PC-3 (cell line): Measurements from ENCODE around the gene RASD2. TPM values are rescaled to one million over a fixed set of nuclear protein-coding genes. Genes with fewer than 3 reads are reported as not detected.

Experiments used
- ATAC-seq: fragments of 200-7000 bp; cut with Tn5 transposase; 2 replicates; pipeline ENCODE4 v1.9.1; 2020; ENCODE audit warnings: mild to moderate bottlenecking, moderate library complexity
- BruUV-seq: library from RNA; stranded (reverse); fragments of 400-500 nt; replicated peaks from 2 replicates; lab custom pipeline; 2021; lab: Mats Ljungman, UMichigan
- CTCF ChIA-PET: fragments of 300-600 bp; sonication (Branson Sonifier 250); formaldehyde crosslinking; loops from one replicate; lab custom pipeline; 2022; ENCODE audit warnings: antibody characterized with exemption; lab: Charles Lee
- POLR2A ChIA-PET: fragments of 300-600 bp; sonication (Branson Sonifier 250); formaldehyde crosslinking; loops from one replicate; lab custom pipeline; 2022; ENCODE audit warnings: antibody characterized with exemption; ENCODE audit not compliant: unreplicated experiment; lab: Charles Lee
- DNase-seq: peaks from one replicate; pipeline ENCODE4 v3.0.0-alpha.2; 2015
- H2AFZ ChIP-seq: fragments of 300-600 bp; sonication (generic); 2 replicates; pipeline ENCODE4 v1.6.0; 2016; ENCODE audit warnings: antibody characterized with exemption, low read length
- H3F3A ChIP-seq: fragments of 300-600 bp; sonication (generic); one replicate; pipeline ENCODE4 v1.6.0; 2017; ENCODE audit warnings: antibody characterized with exemption, low read length, control low read depth, mild to moderate bottlenecking; ENCODE audit not compliant: unreplicated experiment
- H3K27ac ChIP-seq: fragments of 300-600 bp; sonication (generic); 2 replicates; pipeline ENCODE4 v1.5.1; 2016; ENCODE audit warnings: mild to moderate bottlenecking, low read length
- H3K27me3 ChIP-seq: fragments of 300-600 bp; sonication (generic); 2 replicates; pipeline ENCODE4 v1.6.1; 2016; ENCODE audit warnings: low read length, mixed read lengths
- H3K36me3 ChIP-seq: fragments of 300-600 bp; sonication (generic); 2 replicates; pipeline ENCODE4 v1.6.1; 2016; ENCODE audit warnings: low read depth, mixed run types, low read length, mixed read lengths
- H3K4me1 ChIP-seq: fragments of 300-600 bp; sonication (generic); 2 replicates; pipeline ENCODE4 v1.5.1; 2016; ENCODE audit warnings: low read length; ENCODE audit not compliant: insufficient read depth
- H3K4me2 ChIP-seq: fragments of 300-600 bp; sonication (generic); 2 replicates; pipeline ENCODE4 v1.6.0; 2016; ENCODE audit warnings: low read length
- H3K4me3 ChIP-seq: fragments of 300-600 bp; sonication (generic); 2 replicates; pipeline ENCODE4 v1.5.1; 2016; ENCODE audit warnings: mild to moderate bottlenecking, low read length, mixed read lengths
- H3K79me2 ChIP-seq: fragments of 300-600 bp; sonication (generic); 2 replicates; pipeline ENCODE4 v1.6.1; 2017; ENCODE audit warnings: low read length, mixed read lengths
- H3K9ac ChIP-seq: fragments of 300-600 bp; sonication (generic); 2 replicates; pipeline ENCODE4 v1.6.0; 2016; ENCODE audit warnings: mild to moderate bottlenecking, low read length
- H3K9me2 ChIP-seq: fragments of 300-600 bp; sonication (generic); replicated peaks from 2 replicates; pipeline ENCODE4 v1.6.1; 2016; ENCODE audit warnings: mixed run types, low read length, mixed read lengths
- H3K9me3 ChIP-seq: fragments of 300-600 bp; sonication (generic); 2 replicates; pipeline ENCODE4 v1.6.1; 2016; ENCODE audit warnings: low read length, mixed read lengths
- H4K20me1 ChIP-seq: fragments of 300-600 bp; sonication (generic); 2 replicates; pipeline ENCODE4 v1.6.1; 2016; ENCODE audit warnings: low read length, mixed read lengths
- EZH2 ChIP-seq: fragments of 300-600 bp; sonication (generic); IDR thresholded peaks from one replicate; pipeline ENCODE4 v1.6.1; 2017; ENCODE audit warnings: antibody characterized with exemption, mild to moderate bottlenecking, low read length; ENCODE audit not compliant: unreplicated experiment
- EZH2phosphoT487 ChIP-seq: fragments of 300-600 bp; sonication (generic); IDR thresholded peaks from 2 replicates; pipeline ENCODE4 v1.6.1; 2018; ENCODE audit warnings: mild to moderate bottlenecking, antibody characterized with exemption, low read length, borderline replicate concordance
- intact Hi-C: fragments of 100-400 bp; cut with micrococcal nuclease; formaldehyde crosslinking; loops from 2 replicates; pipeline ENCODE4 v1.9.0; 2023
- total RNA-seq: library from RNA; depleted of rRNA; stranded (reverse); fragments of >200 nt; gene quantifications from 2 replicates; pipeline ENCODE4 v1.2.3, GENCODE V29; 2014
- TF ChIP-seq, protein P1 (sequence below): fragments of 300-600 bp; sonication (generic); conservative IDR thresholded peaks from 2 replicates; pipeline ENCODE4 v1.5.1; 2017; ENCODE audit warnings: antibody characterized with exemption, low read depth, mild to moderate bottlenecking, low read length

The RASD2 gene
- total RNA-seq, 1 experiment from 2014 or later = 0.07 TPM

DNA sequence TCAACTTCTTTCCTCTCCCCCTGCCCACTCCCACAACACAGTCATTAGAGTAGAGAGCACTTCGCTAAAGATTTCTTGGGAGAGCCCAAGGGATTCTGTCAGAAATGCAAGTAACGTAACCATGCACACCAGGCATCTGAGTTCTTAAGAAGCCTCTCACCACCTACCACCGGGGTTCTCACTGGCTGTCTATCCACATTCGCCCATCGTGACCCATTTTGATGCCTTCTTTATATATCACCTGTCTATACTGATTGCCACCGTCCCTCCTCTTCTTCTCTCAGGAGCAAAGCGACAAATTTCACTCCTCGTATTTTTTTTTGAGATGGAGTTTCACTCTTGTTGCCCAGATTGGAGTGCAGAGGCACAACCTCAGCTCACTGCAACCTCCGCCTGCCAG lies 23.9 kb upstream of the RASD2 start:
- Histone ChIP-seq H3K9ac (no peak overlapping the region), H3K27ac (no peak overlapping the region), H3K79me2 (no peaks in the 10 kb centered on the region), H3K4me1 (peaks cover 9% of the 10 kb centered on the region), H3K4me2 (no peak overlapping the region), H3K4me3 (no peak overlapping the region), H2AFZ (no peak overlapping the region), H4K20me1 (no peaks in the 10 kb centered on the region), H3K9me2 (no peaks in the 10 kb centered on the region), H3K27me3 (no peaks in the 10 kb centered on the region), H3K36me3 (no peaks in the 10 kb centered on the region), H3F3A (no peaks in the 10 kb centered on the region), H3K9me3 (no peaks in the 10 kb centered on the region)
- TF ChIP-seq, protein P1, sequence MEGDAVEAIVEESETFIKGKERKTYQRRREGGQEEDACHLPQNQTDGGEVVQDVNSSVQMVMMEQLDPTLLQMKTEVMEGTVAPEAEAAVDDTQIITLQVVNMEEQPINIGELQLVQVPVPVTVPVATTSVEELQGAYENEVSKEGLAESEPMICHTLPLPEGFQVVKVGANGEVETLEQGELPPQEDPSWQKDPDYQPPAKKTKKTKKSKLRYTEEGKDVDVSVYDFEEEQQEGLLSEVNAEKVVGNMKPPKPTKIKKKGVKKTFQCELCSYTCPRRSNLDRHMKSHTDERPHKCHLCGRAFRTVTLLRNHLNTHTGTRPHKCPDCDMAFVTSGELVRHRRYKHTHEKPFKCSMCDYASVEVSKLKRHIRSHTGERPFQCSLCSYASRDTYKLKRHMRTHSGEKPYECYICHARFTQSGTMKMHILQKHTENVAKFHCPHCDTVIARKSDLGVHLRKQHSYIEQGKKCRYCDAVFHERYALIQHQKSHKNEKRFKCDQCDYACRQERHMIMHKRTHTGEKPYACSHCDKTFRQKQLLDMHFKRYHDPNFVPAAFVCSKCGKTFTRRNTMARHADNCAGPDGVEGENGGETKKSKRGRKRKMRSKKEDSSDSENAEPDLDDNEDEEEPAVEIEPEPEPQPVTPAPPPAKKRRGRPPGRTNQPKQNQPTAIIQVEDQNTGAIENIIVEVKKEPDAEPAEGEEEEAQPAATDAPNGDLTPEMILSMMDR = no peak
- TF ChIP-seq EZH2 (no peak), EZH2phosphoT487 (no peak)
- no peak for DNase-seq
- POLR2A ChIA-PET = no interaction called here
- ATAC-seq = no peak
- CTCF ChIA-PET = no interaction called here
- intact Hi-C loops = no loop called here
- BruUV-seq = no TSS peak

DNA sequence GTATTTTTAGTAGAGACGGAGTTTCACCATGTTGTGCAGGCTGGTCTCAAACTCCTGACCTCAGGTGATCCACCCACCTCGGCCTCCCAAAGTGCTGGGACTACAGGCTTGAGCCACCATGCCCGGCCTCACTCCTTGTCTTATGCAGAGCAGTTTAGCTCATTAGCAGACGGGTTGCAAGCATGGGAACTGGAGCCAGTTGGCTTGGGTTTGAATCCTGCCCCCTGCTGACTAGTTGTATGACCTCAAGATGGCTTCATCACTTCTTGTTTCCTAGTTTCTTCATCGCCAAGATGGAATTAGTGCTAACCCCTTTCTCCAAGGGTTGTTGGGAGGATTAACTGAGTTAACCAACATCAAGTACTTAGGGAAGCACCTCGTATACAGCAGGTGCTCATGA lies 23.4 kb upstream of the RASD2 start:
- DNase-seq (no peak), ATAC-seq (no peak)
- BruUV-seq = no TSS peak
- Histone ChIP-seq H3K27me3 (no peaks in the 10 kb centered on the region), H3K9ac (no peak overlapping the region), H3F3A (no peaks in the 10 kb centered on the region), H4K20me1 (no peaks in the 10 kb centered on the region), H3K9me2 (no peaks in the 10 kb centered on the region), H2AFZ (no peak overlapping the region), H3K4me3 (no peak overlapping the region), H3K79me2 (no peaks in the 10 kb centered on the region), H3K27ac (no peak overlapping the region), H3K9me3 (no peaks in the 10 kb centered on the region), H3K36me3 (no peaks in the 10 kb centered on the region), H3K4me2 (no peak overlapping the region), H3K4me1 (peaks cover 9% of the 10 kb centered on the region)
- intact Hi-C loops = no loop called here
- CTCF ChIA-PET = no interaction called here
- POLR2A ChIA-PET = no interaction called here
- TF ChIP-seq EZH2phosphoT487 = no peak
- TF ChIP-seq EZH2 = no peak
- TF ChIP-seq, protein P1 = no peak

- TF ChIP-seq EZH2 (no peak), EZH2phosphoT487 (no peak)
- TF ChIP-seq, protein P1 = no peak
- Histone ChIP-seq H3F3A (no peaks in the 10 kb centered on the region), H3K79me2 (no peaks in the 10 kb centered on the region), H3K27me3 (no peaks in the 10 kb centered on the region), H4K20me1 (no peaks in the 10 kb centered on the region), H3K4me1 (peaks cover 9% of the 10 kb centered on the region), H3K27ac (no peak overlapping the region), H3K9me3 (no peaks in the 10 kb centered on the region), H3K9ac (no peak overlapping the region), H3K4me2 (no peak overlapping the region), H2AFZ (no peak overlapping the region), H3K9me2 (no peaks in the 10 kb centered on the region), H3K36me3 (no peaks in the 10 kb centered on the region), H3K4me3 (no peak overlapping the region)
- intact Hi-C loops = no loop called here
- DNase-seq (peak; percentile 44), ATAC-seq (peak; percentile 81)
- BruUV-seq = no TSS peak
- ChIA-PET CTCF (no interaction called here), POLR2A (interaction anchor here (0.6 kb wide), 1 partner anchor 11 kb away, joined by 4 read pairs; no protein-coding TSS in a partner anchor)
Observed at GRCh38 chr22:35517769-35518530, 22.7 kb upstream of the RASD2 start.
